OCI-LY7 (cell line): Measurements from ENCODE around the gene SCN10A. TPM values are rescaled to one million over a fixed set of nuclear protein-coding genes. Genes with fewer than 3 reads are reported as not detected.
A peak's percentile ranks its signal among the peaks of the same experiment; 100 is the strongest.

Source experiments
- BruUV-seq: library from RNA; stranded (reverse); fragments of 400-500 nt; replicated peaks from 2 replicates; lab custom pipeline; 2021; lab: Mats Ljungman, UMichigan
- CTCF ChIA-PET: fragments of 300-600 bp; sonication (Branson Sonifier 250); formaldehyde crosslinking; loops from one replicate; lab custom pipeline; 2022; ENCODE audit warnings: antibody characterized with exemption; ENCODE audit not compliant: unreplicated experiment; lab: Charles Lee
- POLR2A ChIA-PET: fragments of 300-600 bp; sonication (Branson Sonifier 250); formaldehyde crosslinking; loops from one replicate; lab custom pipeline; 2022; ENCODE audit warnings: antibody characterized with exemption; lab: Charles Lee
- DNase-seq: peaks from one replicate; pipeline ENCODE4 v3.0.0-alpha.2; 2015; ENCODE audit warnings: low spot score
- H2AFZ ChIP-seq: fragments of 200-600 bp; sonication (generic), shearing (Covaris generic); 2 replicates; pipeline ENCODE4 v1.6.1; 2014; ENCODE audit warnings: mild to moderate bottlenecking, antibody characterized with exemption, low read length, moderate library complexity
- H3K27ac ChIP-seq: fragments of 200-600 bp; sonication (generic); 2 replicates; pipeline ENCODE4 v1.5.1; 2014; ENCODE audit warnings: mixed run types, low read depth, mild to moderate bottlenecking, moderate library complexity, low read length, inconsistent platforms; ENCODE audit not compliant: poor library complexity, severe bottlenecking
- H3K36me3 ChIP-seq: fragments of 200-600 bp; sonication (generic); 2 replicates; pipeline ENCODE4 v1.6.1; 2014; ENCODE audit warnings: mild to moderate bottlenecking, antibody characterized with exemption, low read length, moderate library complexity, mixed read lengths; ENCODE audit not compliant: insufficient read depth
- H3K4me1 ChIP-seq: fragments of 200-600 bp; sonication (generic); 2 replicates; pipeline ENCODE4 v1.5.1; 2014; ENCODE audit warnings: mild to moderate bottlenecking, low read length; ENCODE audit not compliant: insufficient read depth, poor library complexity, severe bottlenecking
- H3K4me2 ChIP-seq: fragments of 200-600 bp; sonication (generic); 2 replicates; pipeline ENCODE4 v1.6.1; 2014; ENCODE audit warnings: mild to moderate bottlenecking, low read length
- H3K4me3 ChIP-seq: fragments of 200-600 bp; sonication (generic); 2 replicates; pipeline ENCODE4 v1.5.1; 2014; ENCODE audit warnings: mild to moderate bottlenecking, low read depth, low read length; ENCODE audit not compliant: poor library complexity, severe bottlenecking
- H3K79me2 ChIP-seq: fragments of 200-600 bp; sonication (generic); 2 replicates; pipeline ENCODE4 v1.6.1; 2016; ENCODE audit warnings: low read depth, mild to moderate bottlenecking, low read length, moderate library complexity, mixed read lengths; ENCODE audit not compliant: insufficient read depth
- H3K9me2 ChIP-seq: fragments of 200-600 bp; sonication (generic); 2 replicates; pipeline ENCODE4 v1.6.1; 2016; ENCODE audit warnings: mild to moderate bottlenecking, low read length, mixed read lengths; ENCODE audit not compliant: insufficient read depth
- H3K9me3 ChIP-seq: fragments of 200-600 bp; sonication (generic); 2 replicates; pipeline ENCODE4 v1.6.1; 2014; ENCODE audit warnings: mild to moderate bottlenecking, mixed run types, low read length, mixed read lengths
- H4K20me1 ChIP-seq: fragments of 200-600 bp; sonication (generic); 2 replicates; pipeline ENCODE4 v1.6.1; 2014; ENCODE audit warnings: mild to moderate bottlenecking, antibody characterized with exemption, low read length, moderate library complexity, mixed read lengths; ENCODE audit not compliant: insufficient read depth
- EZH2phosphoT487 ChIP-seq: fragments of 200-600 bp; sonication (generic); IDR thresholded peaks from 2 replicates; pipeline ENCODE4 v1.6.1; 2018; ENCODE audit warnings: low read depth, borderline replicate concordance, mild to moderate bottlenecking, mixed run types, antibody characterized with exemption, low read length, moderate library complexity, mixed read lengths
- intact Hi-C: fragments of 100-400 bp; cut with micrococcal nuclease; formaldehyde crosslinking; loops from one replicate; pipeline ENCODE4 v1.10.0; 2022; ENCODE audit not compliant: unreplicated experiment
- total RNA-seq, 2 experiments: library from RNA; depleted of rRNA in 1 of 2; stranded (reverse); fragments of >200 nt in 1 of 2; shearing (Covaris generic) in 1 of 2; gene quantifications; 2 replicates each; pipeline ENCODE4 v1.2.3, GENCODE V29; 2014 to 2022
- TF ChIP-seq, protein P1 (sequence below): fragments of 200-600 bp; sonication (generic); conservative IDR thresholded peaks from 2 replicates; pipeline ENCODE4 v1.5.1; 2014; ENCODE audit warnings: mild to moderate bottlenecking, antibody characterized with exemption, low read length, moderate library complexity, mixed read lengths

Gene SCN10A
- total RNA-seq, 2 experiments from 2014 or later, result not detected

DNA sequence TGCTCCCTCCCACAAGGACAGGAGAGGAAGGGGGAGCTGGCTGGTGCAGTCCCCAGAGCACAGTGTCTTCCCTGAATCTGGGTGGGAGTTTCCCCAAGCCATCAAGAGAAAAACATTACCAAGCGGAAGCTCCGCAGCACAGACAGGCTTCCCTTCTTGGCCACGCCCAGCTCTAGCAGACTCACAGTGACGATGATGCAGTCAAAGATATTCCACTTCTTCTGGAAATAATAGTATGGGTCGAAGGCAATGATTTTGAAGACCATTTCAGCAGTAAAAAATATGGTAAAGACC lies 76.7 kb downstream of the SCN10A start:
- Histone ChIP-seq H4K20me1 (no peaks in the 10 kb centered on the region), H3K79me2 (no peaks in the 10 kb centered on the region), H3K36me3 (no peaks in the 10 kb centered on the region), H3K4me1 (no peaks in the 10 kb centered on the region), H2AFZ (no peak overlapping the region), H3K9me3 (no peaks in the 10 kb centered on the region), H3K4me2 (no peak overlapping the region), H3K9me2 (no peaks in the 10 kb centered on the region), H3K27ac (no peak overlapping the region), H3K4me3 (no peak overlapping the region)
- TF ChIP-seq, protein P1, sequence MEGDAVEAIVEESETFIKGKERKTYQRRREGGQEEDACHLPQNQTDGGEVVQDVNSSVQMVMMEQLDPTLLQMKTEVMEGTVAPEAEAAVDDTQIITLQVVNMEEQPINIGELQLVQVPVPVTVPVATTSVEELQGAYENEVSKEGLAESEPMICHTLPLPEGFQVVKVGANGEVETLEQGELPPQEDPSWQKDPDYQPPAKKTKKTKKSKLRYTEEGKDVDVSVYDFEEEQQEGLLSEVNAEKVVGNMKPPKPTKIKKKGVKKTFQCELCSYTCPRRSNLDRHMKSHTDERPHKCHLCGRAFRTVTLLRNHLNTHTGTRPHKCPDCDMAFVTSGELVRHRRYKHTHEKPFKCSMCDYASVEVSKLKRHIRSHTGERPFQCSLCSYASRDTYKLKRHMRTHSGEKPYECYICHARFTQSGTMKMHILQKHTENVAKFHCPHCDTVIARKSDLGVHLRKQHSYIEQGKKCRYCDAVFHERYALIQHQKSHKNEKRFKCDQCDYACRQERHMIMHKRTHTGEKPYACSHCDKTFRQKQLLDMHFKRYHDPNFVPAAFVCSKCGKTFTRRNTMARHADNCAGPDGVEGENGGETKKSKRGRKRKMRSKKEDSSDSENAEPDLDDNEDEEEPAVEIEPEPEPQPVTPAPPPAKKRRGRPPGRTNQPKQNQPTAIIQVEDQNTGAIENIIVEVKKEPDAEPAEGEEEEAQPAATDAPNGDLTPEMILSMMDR, result no peak
- TF ChIP-seq EZH2phosphoT487, result no peak
- DNase-seq, result no peak
- BruUV-seq, result no TSS peak
- POLR2A ChIA-PET, result no interaction called here
- CTCF ChIA-PET, result no interaction called here
- intact Hi-C loops, result no loop called here

DNA sequence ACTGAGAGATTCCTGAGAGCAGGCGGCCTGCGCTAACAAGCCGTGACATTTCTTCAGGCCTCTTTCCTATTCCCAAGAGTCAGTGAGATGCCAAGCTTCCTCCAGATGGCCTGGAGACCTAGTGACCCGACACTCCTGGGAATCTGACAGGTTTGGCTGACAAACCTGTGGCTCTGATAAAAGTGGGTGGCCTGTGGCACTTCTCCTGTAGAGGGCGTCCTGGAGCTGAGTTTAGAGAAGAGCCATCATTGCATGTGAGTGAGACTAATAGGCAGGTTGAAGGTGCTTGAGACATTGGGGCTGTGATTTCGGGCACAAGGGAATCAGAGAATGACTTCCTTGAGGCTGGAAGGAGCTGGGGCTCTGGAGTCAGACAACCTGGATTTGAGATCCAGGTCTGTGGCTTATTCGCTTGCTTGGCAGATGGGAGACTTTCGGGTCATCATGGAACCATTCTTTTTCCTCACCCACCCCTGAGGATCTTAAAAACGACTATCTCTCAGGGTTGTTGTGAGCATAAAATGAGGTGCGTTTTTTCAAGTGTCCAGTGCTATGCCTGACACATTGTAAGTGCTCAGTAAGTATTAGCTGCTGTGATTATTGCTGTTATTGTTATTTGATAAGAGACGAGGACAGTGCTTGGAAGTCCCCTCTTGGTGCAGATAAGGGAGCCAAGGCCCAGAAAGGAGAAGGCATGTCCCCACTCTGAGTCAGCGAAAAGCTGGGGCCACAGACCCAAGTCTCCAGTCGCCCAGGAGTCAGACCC lies 77.2 kb downstream of the SCN10A start:
- Histone ChIP-seq H3K4me2 (no peak overlapping the region), H3K79me2 (no peaks in the 10 kb centered on the region), H3K36me3 (no peaks in the 10 kb centered on the region), H4K20me1 (no peaks in the 10 kb centered on the region), H2AFZ (no peak overlapping the region), H3K4me1 (no peaks in the 10 kb centered on the region), H3K27ac (no peak overlapping the region), H3K9me2 (no peaks in the 10 kb centered on the region), H3K9me3 (no peaks in the 10 kb centered on the region), H3K4me3 (no peak overlapping the region)
- TF ChIP-seq, protein P1, result peak; percentile 84
- no peak for TF ChIP-seq EZH2phosphoT487
- intact Hi-C loops, result no loop called here
- DNase-seq, result peak; percentile 39
- ChIA-PET CTCF (no interaction called here), POLR2A (no interaction called here)
- BruUV-seq, result no TSS peak

DNA sequence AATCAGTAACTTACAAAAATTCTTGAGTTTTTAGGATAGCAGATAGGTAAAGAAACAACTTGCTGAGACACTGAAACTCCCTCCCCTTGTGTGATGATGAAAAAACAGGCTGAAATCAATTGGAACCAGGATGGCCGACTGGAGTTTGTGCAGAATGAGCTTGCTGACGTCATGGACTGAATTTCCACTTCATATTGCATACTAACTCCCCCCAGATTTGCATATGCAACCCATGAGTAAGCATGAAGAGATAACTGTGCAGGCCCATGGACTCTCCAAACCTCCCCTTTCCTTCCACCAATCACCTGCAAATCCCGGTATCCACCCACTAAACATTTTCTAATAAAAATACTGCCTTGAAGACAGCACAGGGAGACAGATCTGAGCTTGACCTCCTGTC lies 84.5 kb downstream of the SCN10A start:
- H3K27ac ChIP-seq, result no peak overlapping the region
- BruUV-seq, result no TSS peak
- H3K4me3 ChIP-seq, result no peak overlapping the region
- H3K9me2 ChIP-seq, result no peaks in the 10 kb centered on the region
- H3K9me3 ChIP-seq, result no peaks in the 10 kb centered on the region
- no peak for DNase-seq
- CTCF ChIA-PET, result no interaction called here
- TF ChIP-seq, protein P1, result no peak
- TF ChIP-seq EZH2phosphoT487, result no peak
- POLR2A ChIA-PET, result no interaction called here
- no peak overlapping the region for H3K4me2 ChIP-seq
- H4K20me1 ChIP-seq, result no peaks in the 10 kb centered on the region
- H2AFZ ChIP-seq, result no peak overlapping the region
- intact Hi-C loops, result no loop called here
- H3K79me2 ChIP-seq, result no peaks in the 10 kb centered on the region
- H3K36me3 ChIP-seq, result no peaks in the 10 kb centered on the region
- H3K4me1 ChIP-seq, result no peaks in the 10 kb centered on the region
